Caco-2 (cell line): ENCODE measurements around the gene ACOX3. TPM values are rescaled to one million over a fixed set of nuclear protein-coding genes. Genes with fewer than 3 reads are reported as not detected.
"Not testable (repeated sequence)": the region's sequence is repeated elsewhere in the genome, so short reads cannot be mapped to it uniquely, and the experiment has no call there.

Experiments used
- BruUV-seq: library from RNA; stranded (reverse); fragments of 400-500 nt; replicated peaks from 2 replicates; lab custom pipeline; 2021; lab: Mats Ljungman, UMichigan
- CTCF ChIA-PET: fragments of 300-600 bp; sonication (Branson Sonifier 250); formaldehyde crosslinking; loops from one replicate; lab custom pipeline; 2022; ENCODE audit warnings: antibody characterized with exemption; lab: Charles Lee
- POLR2A ChIA-PET: fragments of 300-600 bp; sonication (Branson Sonifier 250); formaldehyde crosslinking; loops from one replicate; lab custom pipeline; 2022; ENCODE audit warnings: antibody characterized with exemption; lab: Charles Lee
- DNase-seq, 2 experiments: peaks; one replicate each; pipeline versions ENCODE4 v3.0.0 to v3.0.0-alpha.2; 2020 to 2022
- H3K27me3 ChIP-seq: replicated peaks from 2 replicates; pipeline ENCODE4 v1.6.0; 2011; ENCODE audit warnings: low read length; ENCODE audit not compliant: control insufficient read depth, insufficient read depth
- H3K36me3 ChIP-seq: 2 replicates; pipeline ENCODE4 v1.5.1; 2011; ENCODE audit warnings: low read length; ENCODE audit not compliant: control insufficient read depth, insufficient read depth
- H3K4me1 ChIP-seq: fragments of 250-450 bp; sonication (Bioruptor Pico); 2 replicates; pipeline ENCODE4 v1.5.1; 2020; ENCODE audit warnings: mild to moderate bottlenecking
- H3K4me3 ChIP-seq: 2 replicates; pipeline ENCODE4 v1.5.1; 2011; ENCODE audit warnings: low read depth, mild to moderate bottlenecking, control low read depth, low read length
- H3K9me3 ChIP-seq: fragments of 250-450 bp; sonication (Bioruptor Pico); 2 replicates; pipeline ENCODE4 v1.5.1; 2020; ENCODE audit warnings: mild to moderate bottlenecking, moderate library complexity
- H3K27ac Mint-ChIP-seq: one replicate; pipeline ENCODE4 v1.8.0; 2022; ENCODE audit warnings: mixed read lengths; ENCODE audit not compliant: unreplicated experiment
- H3K27me3 Mint-ChIP-seq: one replicate; pipeline ENCODE4 v1.8.0; 2022; ENCODE audit warnings: mixed read lengths; ENCODE audit not compliant: insufficient read depth, unreplicated experiment
- H3K36me3 Mint-ChIP-seq: one replicate; pipeline ENCODE4 v1.8.0; 2022; ENCODE audit warnings: mild to moderate bottlenecking, mixed read lengths; ENCODE audit not compliant: insufficient read depth, unreplicated experiment
- H3K4me1 Mint-ChIP-seq: one replicate; pipeline ENCODE4 v1.8.0; 2022; ENCODE audit warnings: low read depth, mixed read lengths; ENCODE audit not compliant: unreplicated experiment
- H3K4me3 Mint-ChIP-seq: one replicate; pipeline ENCODE4 v1.8.0; 2022; ENCODE audit warnings: mild to moderate bottlenecking, moderate library complexity, mixed read lengths; ENCODE audit not compliant: unreplicated experiment
- H3K9me3 Mint-ChIP-seq: one replicate; pipeline ENCODE4 v1.8.0; 2022; ENCODE audit warnings: mixed read lengths; ENCODE audit not compliant: unreplicated experiment
- intact Hi-C: fragments of 100-400 bp; cut with micrococcal nuclease; formaldehyde crosslinking; loops from one replicate; pipeline ENCODE4 v1.10.0; 2022; ENCODE audit not compliant: unreplicated experiment
- total RNA-seq: library from RNA; stranded (reverse); gene quantifications from 2 replicates; pipeline ENCODE4 v1.2.3, GENCODE V29; 2022
- TF ChIP-seq, protein P1 (sequence below), 2 experiments: fragments of 200-600 bp in 1 of 2; IDR thresholded peaks; 1 replicate in 1 of 2; 2 replicates in 1 of 2; pipeline versions ENCODE4 v1.5.1 to v1.8.0; 2011 to 2022; ENCODE audit warnings: antibody characterized with exemption in 1 of 2, control low read depth in 1 of 2, inconsistent platforms in 1 of 2, low read depth in 1 of 2, low read length in 1 of 2, mild to moderate bottlenecking in 1 of 2, moderate library complexity in 1 of 2; ENCODE audit not compliant: insufficient read depth in 1 of 2, severe bottlenecking in 1 of 2, unreplicated experiment in 1 of 2

The ACOX3 gene
- total RNA-seq, 1 experiment from 2014 or later, result 11.5 TPM

DNA sequence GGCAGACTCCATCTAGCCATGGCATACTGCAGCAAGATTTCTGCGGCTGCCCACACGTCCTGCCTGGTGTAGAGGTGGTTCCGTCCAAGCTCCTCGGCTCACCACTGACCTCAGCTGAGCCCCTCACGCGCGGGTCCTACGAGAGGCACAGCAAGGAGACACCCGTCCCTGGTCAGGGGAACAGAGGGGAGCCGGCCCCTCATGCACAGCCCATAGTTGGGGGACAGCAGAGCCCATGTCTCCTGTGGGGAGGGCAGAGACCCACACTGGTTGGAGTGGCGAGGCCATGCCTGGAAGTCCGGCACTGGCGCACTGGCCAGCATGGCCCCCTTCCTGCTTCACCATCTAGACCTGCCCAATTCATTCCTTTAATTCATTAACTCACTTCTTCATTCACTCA is 90.2 kb downstream of the ACOX3 start:
- H3K27ac Mint-ChIP-seq, result no peak overlapping the region
- Histone ChIP-seq H3K4me3 (no peak overlapping the region), H3K4me1 (0 out of 2 replicates have a peak, but pooled peaks cover 9% of the 10 kb centered on the region), H3K27me3 (no peaks in the 10 kb centered on the region), H3K36me3 (no peaks in the 10 kb centered on the region), H3K9me3 (no peaks in the 10 kb centered on the region)
- CTCF ChIA-PET, result no interaction called here
- TF ChIP-seq, protein P1, sequence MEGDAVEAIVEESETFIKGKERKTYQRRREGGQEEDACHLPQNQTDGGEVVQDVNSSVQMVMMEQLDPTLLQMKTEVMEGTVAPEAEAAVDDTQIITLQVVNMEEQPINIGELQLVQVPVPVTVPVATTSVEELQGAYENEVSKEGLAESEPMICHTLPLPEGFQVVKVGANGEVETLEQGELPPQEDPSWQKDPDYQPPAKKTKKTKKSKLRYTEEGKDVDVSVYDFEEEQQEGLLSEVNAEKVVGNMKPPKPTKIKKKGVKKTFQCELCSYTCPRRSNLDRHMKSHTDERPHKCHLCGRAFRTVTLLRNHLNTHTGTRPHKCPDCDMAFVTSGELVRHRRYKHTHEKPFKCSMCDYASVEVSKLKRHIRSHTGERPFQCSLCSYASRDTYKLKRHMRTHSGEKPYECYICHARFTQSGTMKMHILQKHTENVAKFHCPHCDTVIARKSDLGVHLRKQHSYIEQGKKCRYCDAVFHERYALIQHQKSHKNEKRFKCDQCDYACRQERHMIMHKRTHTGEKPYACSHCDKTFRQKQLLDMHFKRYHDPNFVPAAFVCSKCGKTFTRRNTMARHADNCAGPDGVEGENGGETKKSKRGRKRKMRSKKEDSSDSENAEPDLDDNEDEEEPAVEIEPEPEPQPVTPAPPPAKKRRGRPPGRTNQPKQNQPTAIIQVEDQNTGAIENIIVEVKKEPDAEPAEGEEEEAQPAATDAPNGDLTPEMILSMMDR (IDR thresholded peaks at IDR 0.05; ENCODE audit: insufficient read depth in 1 of 2, low read depth in 1 of 2, low read length in 1 of 2, severe bottlenecking in 1 of 2, unreplicated experiment in 1 of 2), result no peak
- POLR2A ChIA-PET, result no interaction called here
- no TSS peak for BruUV-seq
- no peaks in the 10 kb centered on the region for H3K27me3 Mint-ChIP-seq
- no peak overlapping the region for H3K4me3 Mint-ChIP-seq
- no peaks in the 10 kb centered on the region for H3K9me3 Mint-ChIP-seq
- peak in 1 of 2 experiments; percentile 15 for DNase-seq
- H3K36me3 Mint-ChIP-seq, result no peaks in the 10 kb centered on the region
- no peaks in the 10 kb centered on the region for H3K4me1 Mint-ChIP-seq
- intact Hi-C loops, result no loop called here

DNA sequence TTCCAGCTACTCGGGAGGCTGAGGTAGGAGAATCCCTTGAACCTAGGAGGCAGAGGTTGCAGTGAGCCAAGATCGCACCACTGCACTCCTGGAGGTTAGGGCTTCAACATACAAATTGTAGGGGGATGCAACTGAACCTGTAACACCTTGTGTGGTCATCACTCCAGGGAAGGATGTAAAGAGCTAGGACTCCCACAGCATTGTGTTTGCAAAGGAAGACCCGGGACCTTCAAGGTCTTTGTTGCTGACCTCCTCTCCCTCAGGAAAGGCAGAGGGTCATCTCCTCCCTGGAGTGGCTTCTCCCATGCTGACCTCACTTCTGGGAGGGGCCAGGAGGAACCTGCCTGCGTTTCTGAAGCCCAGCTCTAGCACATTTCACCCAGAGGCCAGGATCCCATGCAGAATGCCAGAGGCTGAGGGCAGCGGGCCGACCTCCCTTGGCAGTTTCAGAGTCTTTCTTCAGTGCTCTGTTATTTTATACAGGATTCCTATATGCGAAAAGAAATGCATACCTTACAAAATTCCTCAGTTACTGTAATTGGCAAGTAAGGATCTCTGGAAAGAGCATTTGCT is 90.8 kb downstream of the ACOX3 start:
- 0 out of 2 replicates have a peak, but pooled peaks cover 5% of the 10 kb centered on the region for H3K4me1 ChIP-seq
- ChIA-PET CTCF (no interaction called here), POLR2A (no interaction called here)
- H3K4me3 ChIP-seq, result no peak overlapping the region
- TF ChIP-seq, protein P1 (IDR thresholded peaks at IDR 0.05; ENCODE audit: insufficient read depth in 1 of 2, low read depth in 1 of 2, low read length in 1 of 2, severe bottlenecking in 1 of 2, unreplicated experiment in 1 of 2), result no peak
- Mint-ChIP-seq H3K36me3 (no peaks in the 10 kb centered on the region), H3K4me3 (no peak overlapping the region), H3K27ac (no peak overlapping the region), H3K9me3 (no peaks in the 10 kb centered on the region), H3K4me1 (no peaks in the 10 kb centered on the region), H3K27me3 (no peaks in the 10 kb centered on the region)
- intact Hi-C loops, result no loop called here
- BruUV-seq, result no TSS peak
- DNase-seq, result peak in 1 of 2 experiments; percentile 26
- H3K27me3 ChIP-seq, result no peaks in the 10 kb centered on the region
- no peaks in the 10 kb centered on the region for H3K9me3 ChIP-seq
- no peaks in the 10 kb centered on the region for H3K36me3 ChIP-seq

DNA sequence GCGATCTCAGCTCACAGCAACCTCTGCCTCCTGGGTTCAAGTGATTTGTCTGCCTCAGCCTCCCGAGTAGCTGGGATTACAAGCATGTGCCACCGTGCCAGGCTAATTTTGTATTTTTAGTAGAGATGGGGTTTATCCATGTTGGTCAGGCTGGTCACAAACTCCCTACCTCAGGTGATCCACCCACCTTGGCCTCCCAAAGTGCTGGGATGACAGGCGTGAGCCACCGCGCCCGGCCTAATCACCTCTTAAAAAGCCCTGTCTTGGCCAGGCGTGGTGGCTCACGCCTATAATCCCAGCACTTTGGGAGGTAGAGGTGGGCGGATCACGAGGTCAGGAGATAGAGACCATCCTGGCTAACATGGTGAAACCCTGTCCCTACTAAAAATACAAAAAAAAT is 91.3 kb downstream of the ACOX3 start:
- H3K4me1 ChIP-seq, H3K9me3 Mint-ChIP-seq, CTCF ChIA-PET, H3K36me3 Mint-ChIP-seq, H3K9me3 ChIP-seq, intact Hi-C loops, H3K4me1 Mint-ChIP-seq, H3K27me3 Mint-ChIP-seq, BruUV-seq, POLR2A ChIA-PET, H3K27me3 ChIP-seq, H3K4me3 Mint-ChIP-seq, H3K36me3 ChIP-seq, H3K27ac Mint-ChIP-seq, H3K4me3 ChIP-seq: not testable (repeated sequence)
- peak in 1 of 2 experiments; percentile 2 for DNase-seq
